ENCODE data around the gene TPM1.
"Not testable (repeated sequence)": the region's sequence is repeated elsewhere in the genome, so short reads cannot be mapped to it uniquely, and the experiment has no call there.

Gene TPM1

GRCh38 chr15:63041974-63042876, at the start of gene TPM1:
Gene TPM1 (plus strand): TSS chr15:63042747. CDS start chr15:63042830, 83 bp downstream.
- peak; percentile 49 to 68 for DNase-seq

GRCh38 chr15:62993066-62993465, 49.5 kb upstream of the TPM1 start:
- DNase-seq, result no peak

GRCh38 chr15:62993632-62994031, 48.9 kb upstream of the TPM1 start:
- not testable (repeated sequence) for DNase-seq

- no peak for DNase-seq
These were observed 48.1 kb upstream of the TPM1 start for GRCh38 chr15:62994439-62994838.

GRCh38 chr15:62994975-62995681, 47.4 kb upstream of the TPM1 start:
- DNase-seq, result no peak

GRCh38 chr15:62997441-62997840, 45.1 kb upstream of the TPM1 start:
- no peak for DNase-seq

- no peak for DNase-seq
These were observed 44.2 kb upstream of the TPM1 start for GRCh38 chr15:62998262-62998890.

GRCh38 chr15:62999178-62999577, 43.4 kb upstream of the TPM1 start:
- no peak for DNase-seq

- DNase-seq, result no peak
These were observed 42.5 kb upstream of the TPM1 start for GRCh38 chr15:62999923-63000561.

- DNase-seq, result no peak
These were observed 41.8 kb upstream of the TPM1 start for GRCh38 chr15:63000706-63001105.

- no peak for DNase-seq
These were observed 38.3 kb upstream of the TPM1 start for GRCh38 chr15:63004211-63004610.

- DNase-seq, result no peak
These were observed 36.3 kb upstream of the TPM1 start for GRCh38 chr15:63006032-63006878.

- no peak for DNase-seq
These were observed 34.1 kb upstream of the TPM1 start for GRCh38 chr15:63008333-63009049.

GRCh38 chr15:63010386-63010785, 32.2 kb upstream of the TPM1 start:
- DNase-seq, result no peak

- DNase-seq, result no peak
These were observed 31.4 kb upstream of the TPM1 start for GRCh38 chr15:63010920-63011693.

GRCh38 chr15:63012444-63012843, 30.1 kb upstream of the TPM1 start:
- no peak for DNase-seq

GRCh38 chr15:63013052-63013808, 29.3 kb upstream of the TPM1 start:
- DNase-seq, result peak; percentile 28 to 58

GRCh38 chr15:63014578-63014977, 28.0 kb upstream of the TPM1 start:
- DNase-seq, result no peak

GRCh38 chr15:63015618-63016017, 26.9 kb upstream of the TPM1 start:
- no peak for DNase-seq

- no peak for DNase-seq
These were observed 26.3 kb upstream of the TPM1 start for GRCh38 chr15:63016234-63016633.

Measured in NCI-H524 (cell line).